Chondrocyte (in vitro differentiated cells): ENCODE results near the gene MCM9. TPM values are rescaled to one million over a fixed set of nuclear protein-coding genes. Genes with fewer than 3 reads are reported as not detected.

Experiments
- DNase-seq: peaks from one replicate; pipeline ENCODE4 v3.0.0; 2021; ENCODE audit warnings: mixed read lengths, low spot score
- H3K27ac Mint-ChIP-seq: one replicate; pipeline ENCODE4 v1.8.0; 2021; ENCODE audit warnings: mild to moderate bottlenecking, moderate library complexity, mixed read lengths; ENCODE audit not compliant: unreplicated experiment
- H3K27me3 Mint-ChIP-seq: 2 replicates; pipeline ENCODE4 v1.8.0; 2021; ENCODE audit warnings: low read depth, mixed read lengths
- H3K36me3 Mint-ChIP-seq: 2 replicates; pipeline ENCODE4 v1.8.0; 2021; ENCODE audit warnings: low read depth, mixed read lengths
- H3K4me1 Mint-ChIP-seq: 2 replicates; pipeline ENCODE4 v1.8.0; 2021; ENCODE audit warnings: low read depth, mild to moderate bottlenecking, mixed read lengths
- H3K4me3 Mint-ChIP-seq: one replicate; pipeline ENCODE4 v1.8.0; 2021; ENCODE audit warnings: mild to moderate bottlenecking, moderate library complexity, mixed read lengths; ENCODE audit not compliant: unreplicated experiment
- H3K9me3 Mint-ChIP-seq: 2 replicates; pipeline ENCODE4 v1.8.0; 2021; ENCODE audit warnings: low read depth, mixed read lengths
- CTCF ChIP-seq: fragments of 200-600 bp; sonication (generic); IDR thresholded peaks from 2 replicates; pipeline ENCODE4 v1.5.0; 2021; ENCODE audit warnings: antibody characterized with exemption, mild to moderate bottlenecking, moderate library complexity
- total RNA-seq: library from RNA; stranded (reverse); gene quantifications from 3 replicates; pipeline ENCODE4 v1.2.1, GENCODE V29; 2021

The MCM9 gene
- total RNA-seq, 1 donor from 2014 or later: 9.9 TPM

- H3K9me3 Mint-ChIP-seq: no peaks in the 10 kb centered on the region
- no peak overlapping the region for H3K27ac Mint-ChIP-seq
- peaks cover 13% of the 10 kb centered on the region for H3K4me1 Mint-ChIP-seq
- H3K27me3 Mint-ChIP-seq: no peaks in the 10 kb centered on the region
- H3K36me3 Mint-ChIP-seq: peaks cover 2% of the 10 kb centered on the region
- no peak for TF ChIP-seq CTCF
- DNase-seq: no peak
- no peak overlapping the region for H3K4me3 Mint-ChIP-seq
Measured at GRCh38 chr6:118882314-118882905, 52.5 kb downstream of the MCM9 start.

- H3K36me3 Mint-ChIP-seq: peaks cover 2% of the 10 kb centered on the region
- H3K27me3 Mint-ChIP-seq: no peaks in the 10 kb centered on the region
- H3K27ac Mint-ChIP-seq: no peak overlapping the region
- no peak for DNase-seq
- H3K9me3 Mint-ChIP-seq: no peaks in the 10 kb centered on the region
- no peak for TF ChIP-seq CTCF
- H3K4me1 Mint-ChIP-seq: peaks cover 20% of the 10 kb centered on the region
- no peak overlapping the region for H3K4me3 Mint-ChIP-seq
Measured at GRCh38 chr6:118881440-118882313, 53.3 kb downstream of the MCM9 start.

- H3K4me3 Mint-ChIP-seq: no peak overlapping the region
- peaks cover 30% of the 10 kb centered on the region for H3K4me1 Mint-ChIP-seq
- no peaks in the 10 kb centered on the region for H3K9me3 Mint-ChIP-seq
- H3K36me3 Mint-ChIP-seq: peaks cover 2% of the 10 kb centered on the region
- DNase-seq: no peak
- no peak for TF ChIP-seq CTCF
- peak overlapping the region; percentile 38 for H3K27ac Mint-ChIP-seq
- no peaks in the 10 kb centered on the region for H3K27me3 Mint-ChIP-seq
Measured at GRCh38 chr6:118877806-118878205, 57.2 kb downstream of the MCM9 start.

GRCh38 chr6:118876814-118877213 lies 58.1 kb downstream of the MCM9 start:
- H3K4me3 Mint-ChIP-seq: no peak overlapping the region
- no peaks in the 10 kb centered on the region for H3K9me3 Mint-ChIP-seq
- no peak for DNase-seq
- H3K36me3 Mint-ChIP-seq: peaks cover 2% of the 10 kb centered on the region
- H3K27me3 Mint-ChIP-seq: no peaks in the 10 kb centered on the region
- no peak for TF ChIP-seq CTCF
- peaks cover 30% of the 10 kb centered on the region for H3K4me1 Mint-ChIP-seq
- H3K27ac Mint-ChIP-seq: peak overlapping the region; percentile 76

GRCh38 chr6:118876198-118876597 lies 58.8 kb downstream of the MCM9 start:
- no peaks in the 10 kb centered on the region for H3K27me3 Mint-ChIP-seq
- H3K4me3 Mint-ChIP-seq: no peak overlapping the region
- peaks cover 30% of the 10 kb centered on the region for H3K4me1 Mint-ChIP-seq
- peaks cover 2% of the 10 kb centered on the region for H3K36me3 Mint-ChIP-seq
- DNase-seq: no peak
- peak overlapping the region; percentile 76 for H3K27ac Mint-ChIP-seq
- no peak for TF ChIP-seq CTCF
- no peaks in the 10 kb centered on the region for H3K9me3 Mint-ChIP-seq
